Measurements from ENCODE around the gene FAM111A.

- TF ChIP-seq, protein P1, sequence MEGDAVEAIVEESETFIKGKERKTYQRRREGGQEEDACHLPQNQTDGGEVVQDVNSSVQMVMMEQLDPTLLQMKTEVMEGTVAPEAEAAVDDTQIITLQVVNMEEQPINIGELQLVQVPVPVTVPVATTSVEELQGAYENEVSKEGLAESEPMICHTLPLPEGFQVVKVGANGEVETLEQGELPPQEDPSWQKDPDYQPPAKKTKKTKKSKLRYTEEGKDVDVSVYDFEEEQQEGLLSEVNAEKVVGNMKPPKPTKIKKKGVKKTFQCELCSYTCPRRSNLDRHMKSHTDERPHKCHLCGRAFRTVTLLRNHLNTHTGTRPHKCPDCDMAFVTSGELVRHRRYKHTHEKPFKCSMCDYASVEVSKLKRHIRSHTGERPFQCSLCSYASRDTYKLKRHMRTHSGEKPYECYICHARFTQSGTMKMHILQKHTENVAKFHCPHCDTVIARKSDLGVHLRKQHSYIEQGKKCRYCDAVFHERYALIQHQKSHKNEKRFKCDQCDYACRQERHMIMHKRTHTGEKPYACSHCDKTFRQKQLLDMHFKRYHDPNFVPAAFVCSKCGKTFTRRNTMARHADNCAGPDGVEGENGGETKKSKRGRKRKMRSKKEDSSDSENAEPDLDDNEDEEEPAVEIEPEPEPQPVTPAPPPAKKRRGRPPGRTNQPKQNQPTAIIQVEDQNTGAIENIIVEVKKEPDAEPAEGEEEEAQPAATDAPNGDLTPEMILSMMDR (optimal IDR thresholded peaks at IDR 0.05 in 1 of 3, IDR thresholded peaks at IDR 0.05 in 1 of 3, conservative IDR thresholded peaks at IDR 0.05 in 1 of 3; ENCODE audit: extremely low read depth in 1 of 3, insufficient read depth in 2 of 3, low read length in 3 of 3): no peak
- no peak for TF ChIP-seq EZH2 (IDR thresholded peaks at IDR 0.05; ENCODE audit: low read length)
Measured at GRCh38 chr11:59198726-59199125, 56.1 kb downstream of the FAM111A start.
